ENCODE data around the gene UVSSA.
A peak's percentile ranks its signal among the peaks of the same experiment; 100 is the strongest.

GRCh38 chr4:1346781-1347409 lies at the start of gene UVSSA:
- no peak for TF ChIP-seq CTCF (IDR thresholded peaks at IDR 0.05)
- peak in 1 of 2 donors; percentile 17 for TF ChIP-seq POLR2A (IDR thresholded peaks at IDR 0.05)
- peak in 1 of 4 donors; percentile 82 for TF ChIP-seq EP300 (IDR thresholded peaks at IDR 0.05)

Measured in sigmoid colon (tissue), 4 donors.